NCI-H1930 (cell line): ENCODE data around the gene HAUS3.
"Not testable (repeated sequence)": the region's sequence is repeated elsewhere in the genome, so short reads cannot be mapped to it uniquely, and the experiment has no call there.

Experiments
- DNase-seq, 2 experiments: peaks; one replicate each; lab custom pipeline; 2025; lab: John Stamatoyannopoulos, UW

The HAUS3 gene

GRCh38 chr4:2220016-2220630 is 21.8 kb downstream of the HAUS3 start:
- peak in 1 of 2 experiments; percentile 57 for DNase-seq

- DNase-seq = no peak
Observed at GRCh38 chr4:2219233-2219760, 22.6 kb downstream of the HAUS3 start.

- no peak for DNase-seq
Observed at GRCh38 chr4:2218436-2218835, 23.5 kb downstream of the HAUS3 start.

- no peak for DNase-seq
Observed at GRCh38 chr4:2217726-2218125, 24.2 kb downstream of the HAUS3 start.

GRCh38 chr4:2212831-2213230 is 29.1 kb downstream of the HAUS3 start:
- DNase-seq = no peak

- not testable (repeated sequence) for DNase-seq
Observed at GRCh38 chr4:2202789-2203188, 39.1 kb downstream of the HAUS3 start.

GRCh38 chr4:2194496-2194895 is 47.4 kb downstream of the HAUS3 start:
- DNase-seq = no peak

GRCh38 chr4:2193326-2193725 is 48.6 kb downstream of the HAUS3 start:
- no peak for DNase-seq

- DNase-seq = no peak
Observed at GRCh38 chr4:2186865-2187172, 55.1 kb downstream of the HAUS3 start.

- DNase-seq = no peak
Observed at GRCh38 chr4:2186133-2186864, 55.6 kb downstream of the HAUS3 start.

GRCh38 chr4:2183394-2183793 is 58.5 kb downstream of the HAUS3 start:
- no peak for DNase-seq

GRCh38 chr4:2182994-2183393 is 58.9 kb downstream of the HAUS3 start:
- DNase-seq = no peak

- DNase-seq = no peak
Observed at GRCh38 chr4:2180410-2180809, 61.5 kb downstream of the HAUS3 start.

GRCh38 chr4:2179717-2180116 is 62.2 kb downstream of the HAUS3 start:
- no peak for DNase-seq

GRCh38 chr4:2178986-2179385 is 62.9 kb downstream of the HAUS3 start:
- no peak for DNase-seq
